WTC11 (cell line): ENCODE data around the gene C3orf22.

ENCODE experiments used
- CBFB ChIP-seq: sonication (generic); formaldehyde crosslinking; IDR thresholded peaks from 2 replicates; pipeline ENCODE4 v1.8.1; 2022; ENCODE audit warnings: mild to moderate bottlenecking, low read depth, missing genetic modification reagents
- CTCF ChIP-seq: fragments of 200-600 bp; IDR thresholded peaks from 2 replicates; pipeline ENCODE4 v1.8.0; 2022; ENCODE audit warnings: antibody characterized with exemption
- MAX ChIP-seq: sonication (generic); formaldehyde crosslinking; IDR thresholded peaks from 2 replicates; pipeline ENCODE4 v1.8.0; 2022; ENCODE audit warnings: mild to moderate bottlenecking, missing genetic modification reagents
- RELA ChIP-seq: sonication (generic); formaldehyde crosslinking; IDR thresholded peaks from 2 replicates; pipeline ENCODE4 v1.8.1; 2022; ENCODE audit warnings: missing genetic modification reagents, mild to moderate bottlenecking, borderline replicate concordance
- SP1 ChIP-seq: sonication (generic); formaldehyde crosslinking; conservative IDR thresholded peaks from 2 replicates; pipeline ENCODE4 v1.8.1; 2022; ENCODE audit warnings: missing genetic modification reagents
- USF1 ChIP-seq: sonication (generic); formaldehyde crosslinking; IDR thresholded peaks from 2 replicates; pipeline ENCODE4 v1.8.0; 2022; ENCODE audit warnings: mild to moderate bottlenecking, missing genetic modification reagents
- TF ChIP-seq, protein P1 (sequence below): sonication (generic); formaldehyde crosslinking; IDR thresholded peaks from 2 replicates; pipeline ENCODE4 v1.8.0; 2023; ENCODE audit warnings: mild to moderate bottlenecking, missing genetic modification reagents

DNA sequence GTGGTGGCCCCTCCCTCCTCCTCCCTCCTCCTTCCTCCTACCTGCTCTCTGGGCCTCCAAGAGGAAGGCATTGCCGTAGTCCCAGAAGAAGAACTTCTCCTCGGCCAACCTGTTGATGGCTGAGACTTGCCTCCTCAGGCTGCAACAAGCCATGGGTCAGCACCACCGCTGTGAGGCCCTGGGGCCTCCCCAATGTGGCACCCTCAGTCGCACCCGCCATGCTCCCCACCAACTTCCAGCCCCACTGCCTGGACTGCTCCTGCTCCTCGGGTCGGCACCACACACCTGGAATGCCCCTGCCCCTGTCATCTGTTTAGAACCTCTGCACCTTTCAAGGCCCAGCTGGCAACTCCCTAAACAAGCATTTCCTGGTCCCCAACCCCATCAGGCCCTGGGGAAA lies 58.7 kb downstream of the C3orf22 start:
- no peak for TF ChIP-seq CTCF
- no peak for TF ChIP-seq USF1 (CRISPR knock-in tag)
- TF ChIP-seq, protein P1, sequence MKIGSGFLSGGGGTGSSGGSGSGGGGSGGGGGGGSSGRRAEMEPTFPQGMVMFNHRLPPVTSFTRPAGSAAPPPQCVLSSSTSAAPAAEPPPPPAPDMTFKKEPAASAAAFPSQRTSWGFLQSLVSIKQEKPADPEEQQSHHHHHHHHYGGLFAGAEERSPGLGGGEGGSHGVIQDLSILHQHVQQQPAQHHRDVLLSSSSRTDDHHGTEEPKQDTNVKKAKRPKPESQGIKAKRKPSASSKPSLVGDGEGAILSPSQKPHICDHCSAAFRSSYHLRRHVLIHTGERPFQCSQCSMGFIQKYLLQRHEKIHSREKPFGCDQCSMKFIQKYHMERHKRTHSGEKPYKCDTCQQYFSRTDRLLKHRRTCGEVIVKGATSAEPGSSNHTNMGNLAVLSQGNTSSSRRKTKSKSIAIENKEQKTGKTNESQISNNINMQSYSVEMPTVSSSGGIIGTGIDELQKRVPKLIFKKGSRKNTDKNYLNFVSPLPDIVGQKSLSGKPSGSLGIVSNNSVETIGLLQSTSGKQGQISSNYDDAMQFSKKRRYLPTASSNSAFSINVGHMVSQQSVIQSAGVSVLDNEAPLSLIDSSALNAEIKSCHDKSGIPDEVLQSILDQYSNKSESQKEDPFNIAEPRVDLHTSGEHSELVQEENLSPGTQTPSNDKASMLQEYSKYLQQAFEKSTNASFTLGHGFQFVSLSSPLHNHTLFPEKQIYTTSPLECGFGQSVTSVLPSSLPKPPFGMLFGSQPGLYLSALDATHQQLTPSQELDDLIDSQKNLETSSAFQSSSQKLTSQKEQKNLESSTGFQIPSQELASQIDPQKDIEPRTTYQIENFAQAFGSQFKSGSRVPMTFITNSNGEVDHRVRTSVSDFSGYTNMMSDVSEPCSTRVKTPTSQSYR (CRISPR knock-in tag) = no peak
- TF ChIP-seq SP1 (CRISPR knock-in tag) = no peak
- no peak for TF ChIP-seq CBFB (CRISPR knock-in tag)
- no peak for TF ChIP-seq MAX (CRISPR knock-in tag)
- TF ChIP-seq RELA (CRISPR knock-in tag) = no peak
